HG03097 (cell line): ENCODE results near the gene DNAJC25.

Experiments used
- ATAC-seq: cut with Tn5 transposase; IDR thresholded peaks from one replicate; pipeline ENCODE4 v1.9.1; 2021; ENCODE audit not compliant: unreplicated experiment, low FRiP score

DNAJC25 gene

DNA sequence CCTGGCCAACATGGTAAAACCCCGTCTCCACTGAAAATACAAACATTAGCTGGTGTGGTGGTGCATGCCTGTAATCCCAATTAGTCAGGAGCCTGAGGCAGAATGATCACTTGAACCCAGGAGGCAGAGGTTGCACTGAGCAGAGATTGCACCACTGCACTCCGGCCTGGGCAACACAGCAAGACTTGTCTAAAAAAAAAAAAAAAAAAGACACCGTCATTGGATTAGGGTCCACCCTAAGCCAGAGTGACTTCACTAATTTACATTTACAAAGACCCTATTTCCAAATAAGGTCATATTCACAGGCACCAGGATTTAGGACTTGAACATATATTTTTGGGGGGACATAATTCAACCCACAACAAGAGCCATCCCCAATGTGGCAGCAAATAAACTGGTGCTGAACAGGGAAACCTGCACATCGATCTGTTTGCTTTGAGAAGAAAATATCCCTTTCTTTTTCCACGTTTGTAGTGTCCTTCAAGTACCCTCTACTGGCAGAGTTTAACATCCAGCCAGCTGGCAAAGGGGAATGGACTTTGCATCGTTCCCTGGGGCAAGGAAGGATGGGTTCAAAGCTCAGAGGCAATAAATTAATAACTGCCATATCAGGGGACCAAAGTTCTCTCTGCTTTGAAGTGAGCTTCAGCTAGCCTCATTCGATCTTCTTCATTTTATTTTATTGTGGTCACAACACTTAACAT, 3.7 kb upstream of the DNAJC25 start:
- no peak for ATAC-seq

DNA sequence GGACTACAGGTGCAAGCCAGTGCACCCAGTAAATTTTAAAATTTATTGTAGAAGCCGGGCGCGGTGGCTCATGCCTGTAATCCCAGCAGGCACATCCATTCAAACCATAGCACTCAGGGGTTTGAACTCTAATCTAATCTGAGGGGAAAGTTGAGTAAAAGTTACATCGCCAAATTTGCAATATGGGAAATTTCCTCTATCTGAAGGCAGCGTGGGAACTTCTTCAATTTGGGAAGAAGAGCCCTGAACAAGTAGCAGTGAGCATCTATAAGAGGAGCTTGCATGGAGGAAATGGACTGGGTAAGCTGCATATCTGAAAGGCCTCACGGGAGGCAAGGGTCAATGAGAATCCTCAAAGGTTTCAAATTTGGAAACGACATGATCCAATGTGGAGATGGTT, 2.7 kb upstream of the DNAJC25 start:
- no peak for ATAC-seq

DNA sequence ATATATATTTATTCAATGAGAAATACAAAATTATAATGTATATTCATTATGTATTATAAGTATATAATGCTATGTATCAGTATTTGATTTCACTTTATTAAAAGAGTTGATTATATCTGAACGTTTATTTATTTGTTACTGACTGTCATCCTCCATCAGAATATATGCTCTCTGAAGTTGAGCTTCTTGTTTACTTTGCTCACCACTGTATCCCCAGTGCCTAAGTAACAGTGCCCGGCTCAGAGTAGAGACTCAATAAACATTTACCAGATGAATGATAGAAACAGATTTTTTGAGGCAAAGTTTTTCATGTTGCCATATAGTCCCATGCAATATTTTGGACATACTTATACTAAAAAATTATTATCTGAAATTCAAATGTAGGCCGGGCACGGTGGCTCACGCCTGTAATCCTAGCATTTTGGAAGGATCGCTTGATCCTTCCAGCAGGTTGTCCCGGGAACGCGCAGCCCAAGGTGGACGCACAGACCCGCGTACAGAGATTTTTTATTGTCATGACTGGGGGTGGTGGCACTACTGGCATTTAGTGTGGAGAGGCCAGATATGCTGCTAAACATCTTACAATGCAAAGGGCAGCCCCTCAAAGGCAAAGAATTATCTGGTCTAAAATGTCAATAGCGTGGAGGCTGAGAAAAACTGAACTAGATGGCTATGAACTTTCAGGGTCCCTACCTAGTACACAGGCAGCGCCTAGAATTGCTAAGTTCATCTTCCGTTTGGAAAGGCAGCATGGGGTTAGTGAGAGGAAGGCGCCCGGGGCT, 761 bp upstream of the DNAJC25 start:
- peak; percentile 22 for ATAC-seq

DNA sequence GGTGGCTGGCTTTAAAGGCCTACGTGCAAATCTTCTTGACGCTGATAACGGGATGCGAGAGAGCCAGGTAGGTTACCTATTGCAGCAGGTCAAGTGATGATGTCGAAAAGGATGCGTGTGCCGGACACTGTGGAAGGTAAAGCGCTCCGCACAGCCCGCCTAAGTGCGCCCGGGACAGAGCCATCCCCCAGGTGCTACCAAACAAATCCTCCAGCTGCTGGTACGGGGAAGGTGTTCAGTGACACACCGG, 245 bp upstream of the DNAJC25 start:
- no peak for ATAC-seq

DNA sequence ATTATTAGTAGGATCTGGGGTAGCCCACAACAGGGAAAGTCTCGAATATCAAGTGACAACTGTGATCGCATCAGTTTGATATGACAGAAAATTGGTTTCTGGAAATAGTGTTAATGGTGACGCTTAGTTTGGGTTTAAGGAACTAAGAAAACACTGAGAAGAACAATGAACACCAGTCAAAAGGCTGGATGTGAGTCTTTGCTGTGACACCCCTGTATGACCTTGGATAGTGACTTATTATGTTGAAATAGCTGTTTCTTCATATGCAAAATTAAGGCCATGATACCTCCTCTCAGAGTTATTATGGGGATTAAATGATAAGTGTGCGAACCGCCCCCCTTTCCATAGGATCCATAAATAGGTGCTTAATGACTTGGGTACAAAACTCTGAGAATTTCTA, 926 bp downstream of the DNAJC25 start:
- no peak for ATAC-seq

DNA sequence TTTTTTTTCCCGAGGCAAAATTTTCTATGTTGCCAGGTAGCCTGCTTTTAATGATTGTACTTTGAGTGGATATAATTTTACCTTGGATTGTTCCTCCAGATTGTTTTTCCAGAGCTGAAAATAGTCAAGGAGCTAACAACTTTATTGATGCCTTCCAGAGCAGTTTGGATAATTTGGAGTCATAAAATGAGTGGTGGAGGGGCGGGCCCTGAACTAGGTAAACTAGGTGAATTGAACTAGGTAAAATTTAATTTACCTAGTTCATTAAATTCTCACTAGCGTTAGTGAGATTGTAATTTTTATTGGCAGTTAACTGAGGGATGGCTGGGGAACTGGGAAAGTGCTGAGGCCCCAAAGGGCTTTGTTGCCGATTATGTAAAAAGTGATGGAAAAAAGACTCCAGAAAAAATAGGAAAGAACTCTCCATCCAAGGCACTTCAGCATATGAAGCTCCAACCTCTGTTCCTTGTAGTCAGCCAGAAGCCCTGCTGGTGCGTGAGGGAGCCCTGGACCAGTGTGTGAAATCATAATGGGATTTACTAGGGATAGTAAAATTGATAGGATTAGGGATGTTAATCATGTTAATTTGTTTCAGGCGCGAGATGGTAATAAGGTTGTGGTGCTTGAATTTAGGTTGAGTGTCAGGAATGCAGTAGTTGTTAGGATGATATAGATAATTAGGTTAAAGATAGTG, 1.7 kb downstream of the DNAJC25 start:
- no peak for ATAC-seq

DNA sequence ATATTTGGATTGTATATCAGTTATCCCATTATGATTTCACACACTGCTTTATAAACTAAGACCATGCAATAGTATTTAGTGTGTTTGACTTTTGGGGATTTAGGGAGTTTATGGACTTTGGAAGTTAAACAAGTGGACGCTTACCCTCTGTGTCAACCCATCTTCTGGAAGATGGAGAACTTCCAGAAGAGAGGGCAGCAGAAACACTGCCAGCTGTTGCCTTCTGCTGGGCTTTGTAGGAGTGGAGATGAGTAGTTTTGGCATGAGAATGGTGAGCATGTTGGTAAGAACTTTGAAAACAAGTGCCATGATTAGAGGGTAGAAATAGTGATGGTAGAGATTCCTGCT, 2.2 kb downstream of the DNAJC25 start:
- ATAC-seq, result no peak

DNA sequence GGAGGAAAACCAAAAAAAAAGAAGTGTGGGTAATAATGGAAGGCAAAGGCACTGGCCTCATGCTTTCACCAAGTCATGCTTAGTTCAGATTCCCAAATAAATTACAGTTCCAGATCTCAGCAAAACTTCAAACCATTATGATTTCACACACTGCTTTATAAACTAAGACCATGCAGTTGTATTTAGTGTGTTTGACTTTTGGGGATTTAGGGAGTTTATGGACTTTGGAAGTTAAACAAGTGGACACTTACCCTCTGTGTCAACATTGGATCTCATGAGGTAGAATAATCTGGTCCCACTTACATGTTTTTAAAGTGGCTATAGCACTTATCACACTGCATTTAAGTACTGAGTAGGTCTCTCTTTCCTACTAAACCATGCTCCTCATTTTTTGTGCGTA, 3.7 kb downstream of the DNAJC25 start:
- no peak for ATAC-seq

DNA sequence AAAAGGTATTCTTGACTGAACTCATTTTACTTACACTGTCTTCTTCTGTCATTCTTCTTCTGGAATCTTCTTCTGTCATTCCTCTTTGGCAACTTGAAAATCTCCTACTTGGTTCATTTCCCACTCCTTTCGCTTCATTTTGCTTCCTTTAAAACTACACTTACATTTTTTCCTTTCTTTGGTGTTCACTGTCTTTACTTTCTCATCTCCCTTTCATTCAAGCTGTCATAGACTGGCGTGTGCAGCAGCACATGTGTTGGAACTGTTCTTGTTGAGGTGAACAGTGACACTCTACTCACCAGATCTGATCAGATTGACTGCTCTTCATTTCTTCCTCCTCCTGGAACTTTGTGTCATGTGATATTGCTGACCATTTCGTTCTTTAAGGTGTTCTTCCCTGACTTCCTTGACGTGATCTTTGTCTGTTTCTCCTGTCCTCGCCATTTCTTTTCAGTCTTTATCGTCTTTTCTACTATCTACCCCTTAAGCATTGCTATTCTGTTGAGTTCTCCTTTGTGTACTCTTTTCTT, 6.4 kb downstream of the DNAJC25 start:
- ATAC-seq, result no peak

DNA sequence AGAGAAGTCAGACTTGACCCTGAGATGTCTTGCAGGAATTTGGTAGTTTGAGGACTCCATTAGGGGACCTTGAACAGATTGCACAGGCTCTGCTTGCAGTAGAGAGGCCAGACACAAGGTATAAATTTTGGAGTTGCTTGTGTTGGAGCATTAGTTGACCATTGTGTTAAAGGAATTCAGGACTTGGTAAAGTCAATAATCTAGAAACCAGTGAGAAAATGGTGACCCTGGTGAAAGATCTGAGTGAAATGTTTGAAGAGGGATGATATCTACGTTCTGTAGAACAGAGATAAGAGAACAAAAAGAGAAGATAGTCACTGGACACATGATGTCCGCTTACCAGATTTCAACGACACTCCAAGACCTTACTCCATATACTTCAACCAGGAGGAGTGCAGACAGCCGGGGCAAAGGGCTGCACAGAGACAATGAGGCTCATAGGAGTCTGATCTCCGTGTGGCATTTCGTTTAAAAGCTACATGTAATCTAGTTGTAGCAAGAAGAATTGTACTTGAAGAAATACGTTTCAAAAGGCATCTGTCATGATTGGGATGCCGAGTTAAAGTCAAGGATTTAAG, 13.2 kb downstream of the DNAJC25 start:
- ATAC-seq, result no peak

DNA sequence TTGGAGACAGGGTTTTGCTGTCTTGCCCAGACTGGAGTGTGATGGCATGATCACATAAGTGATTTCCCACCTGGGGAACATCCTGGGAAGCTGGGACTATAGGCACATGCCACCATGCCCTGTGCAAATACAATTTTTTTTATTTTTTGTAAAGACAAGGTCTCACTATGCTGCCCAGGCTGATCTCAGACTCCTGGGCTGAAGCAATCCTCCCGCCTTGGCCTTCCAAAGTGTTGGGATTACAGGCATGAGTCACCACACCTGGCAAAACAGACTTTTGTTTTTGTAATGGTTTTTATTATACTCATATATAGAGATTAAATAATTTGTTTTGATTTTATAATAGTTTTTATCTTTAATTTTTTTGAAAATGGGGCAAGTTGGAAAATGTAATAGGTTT, 14.7 kb downstream of the DNAJC25 start:
- no peak for ATAC-seq

DNA sequence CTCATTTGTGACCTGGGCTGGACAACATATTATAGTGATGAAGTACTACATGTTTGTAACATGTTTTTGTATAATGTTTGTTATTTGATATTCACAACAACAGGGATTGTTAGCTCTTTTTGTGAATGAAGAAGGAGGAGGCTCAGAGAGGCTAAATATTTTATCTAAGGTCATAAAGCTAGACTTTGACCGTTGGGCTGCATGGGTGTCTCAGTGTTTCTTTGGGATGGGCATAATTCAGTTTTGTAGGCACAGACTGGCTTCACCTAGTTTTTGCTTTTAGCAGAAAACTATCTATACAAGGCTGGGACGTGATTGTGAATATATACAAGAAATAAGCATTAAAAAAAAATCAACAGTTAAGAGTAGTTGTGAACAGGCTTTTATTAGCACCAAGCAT, 15.3 kb downstream of the DNAJC25 start:
- ATAC-seq, result no peak

DNA sequence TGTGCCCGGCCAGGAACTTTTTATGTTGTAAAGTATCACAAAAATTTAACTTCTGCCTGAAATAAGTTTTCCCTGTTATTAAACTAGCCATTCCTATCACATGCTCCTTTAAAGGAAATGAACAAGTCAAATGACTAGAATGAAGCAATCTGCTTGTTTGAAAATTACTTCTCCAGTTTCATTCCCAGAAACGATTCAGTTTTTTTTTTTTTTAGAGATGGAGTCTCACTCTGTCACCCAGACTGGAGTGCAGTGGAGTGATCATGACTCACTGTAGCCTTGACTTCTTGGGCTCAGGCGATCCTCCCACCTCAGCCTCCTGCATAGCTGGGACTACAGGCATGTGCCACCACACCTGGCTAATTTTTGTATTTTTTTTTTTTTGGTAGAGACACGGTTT, 16.9 kb downstream of the DNAJC25 start:
- ATAC-seq, result no peak

DNA sequence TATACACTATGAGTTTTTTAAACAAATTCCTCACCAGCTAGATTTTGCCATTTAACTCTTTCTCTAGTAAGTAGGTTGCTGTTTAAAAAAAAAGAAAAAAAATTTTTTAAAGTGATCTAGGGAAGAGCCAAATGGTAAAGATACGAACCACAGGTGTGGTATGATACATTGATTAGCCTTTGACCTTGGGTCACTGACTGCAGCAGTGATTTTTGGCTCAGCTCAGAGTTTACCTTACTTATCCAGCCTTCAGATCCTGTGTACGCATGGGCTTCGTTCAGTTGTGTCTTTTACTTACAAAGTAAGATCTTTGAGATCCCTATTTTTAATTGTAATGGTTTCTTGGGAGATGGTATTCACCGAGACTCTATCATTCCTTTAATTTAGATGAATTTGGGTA, 17.9 kb downstream of the DNAJC25 start:
- ATAC-seq, result no peak

DNA sequence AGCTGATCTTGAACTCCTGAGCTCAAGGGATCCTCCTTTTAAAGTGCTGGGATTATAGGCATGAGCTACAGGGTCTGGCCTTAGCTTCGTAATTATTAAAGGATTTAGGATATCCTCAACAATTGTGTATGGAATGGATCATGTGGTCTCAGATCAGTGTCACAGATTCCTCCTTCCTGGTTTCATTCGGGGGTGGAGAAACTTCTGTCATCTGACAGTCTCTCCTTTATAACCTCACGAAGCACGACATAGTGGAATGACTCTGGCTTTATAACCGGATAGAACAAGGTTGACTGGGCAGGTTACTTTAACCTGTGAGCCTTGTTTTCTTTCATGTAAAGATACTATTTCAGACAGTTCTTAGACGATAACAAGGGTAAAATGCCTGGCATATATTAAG, 25.9 kb downstream of the DNAJC25 start:
- ATAC-seq, result no peak

DNA sequence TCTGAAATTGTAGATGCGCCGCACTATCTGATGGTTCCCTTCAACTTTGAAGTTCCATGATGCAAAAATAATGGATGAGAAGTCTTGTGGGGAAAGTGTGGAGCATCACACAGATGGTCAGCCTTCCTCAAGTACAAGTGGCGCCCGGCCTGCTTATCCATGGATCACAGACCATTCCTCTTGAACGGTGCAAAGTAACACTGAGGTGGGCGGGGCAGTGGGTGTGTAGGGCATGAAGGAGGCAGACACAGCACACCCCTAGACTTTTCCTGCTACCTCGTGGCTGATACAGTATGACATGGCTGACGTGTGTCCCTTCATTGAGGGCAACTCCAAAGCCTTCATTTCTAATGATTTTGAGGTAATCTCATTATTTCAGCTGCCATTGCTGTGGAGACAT, 27.8 kb downstream of the DNAJC25 start:
- no peak for ATAC-seq

DNA sequence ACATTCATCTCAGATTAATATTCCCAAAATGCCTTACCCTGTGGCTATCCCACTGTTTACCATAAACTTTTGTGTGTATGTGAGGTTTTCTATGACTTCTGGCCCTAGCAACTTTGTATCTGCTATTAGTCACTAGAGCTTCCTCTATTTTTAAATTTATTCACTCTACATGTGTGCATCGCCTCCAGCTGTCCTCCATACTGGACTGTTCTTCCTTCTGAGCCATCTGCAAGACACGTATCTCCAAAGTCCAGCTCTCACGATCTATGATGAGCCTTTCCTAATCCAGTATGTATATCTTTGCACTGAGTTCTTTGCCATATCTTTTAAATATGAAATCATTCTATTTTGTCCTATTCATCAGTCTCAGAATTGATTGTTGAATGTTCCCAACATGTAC, 28.6 kb downstream of the DNAJC25 start:
- no peak for ATAC-seq

DNA sequence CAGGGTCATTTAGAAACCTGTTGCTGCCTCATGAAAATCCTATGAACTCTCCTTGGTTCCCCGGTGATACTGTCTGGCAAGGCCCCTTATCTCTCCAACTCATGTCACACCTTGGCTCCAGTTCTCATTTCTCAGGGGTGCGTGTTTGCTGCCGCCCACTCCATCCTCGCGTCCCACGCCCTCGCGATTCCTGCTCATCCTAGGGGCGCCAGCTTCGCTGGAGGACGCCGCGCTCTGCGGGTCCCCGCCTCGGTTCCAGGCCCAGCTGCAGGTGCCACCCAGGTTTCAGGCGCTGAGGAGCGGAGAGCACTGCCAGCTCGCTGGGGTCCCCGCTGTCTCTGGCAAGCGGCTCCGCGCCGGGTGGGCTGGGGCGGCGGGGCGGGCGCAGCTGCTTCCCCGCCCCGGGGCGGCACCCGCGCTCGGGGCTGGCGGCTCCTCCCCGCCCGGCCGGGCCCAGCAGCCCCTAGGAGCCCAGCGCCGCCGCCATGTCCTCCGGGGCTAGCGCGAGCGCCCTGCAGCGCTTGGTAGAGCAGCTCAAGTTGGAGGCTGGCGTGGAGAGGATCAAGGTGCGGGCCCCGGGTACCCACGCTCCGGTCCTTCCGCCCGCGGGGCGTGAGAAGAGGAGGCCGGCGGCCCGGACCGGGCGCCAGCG, 30.1 kb downstream of the DNAJC25 start, which contains the start of gene GNG10:
TSS of gene GNG10 (plus strand) at position 456 of the 652 bp plus-strand sequence. CDS start at position 486, 30 bp downstream.
- ATAC-seq, result peak; percentile 78

DNA sequence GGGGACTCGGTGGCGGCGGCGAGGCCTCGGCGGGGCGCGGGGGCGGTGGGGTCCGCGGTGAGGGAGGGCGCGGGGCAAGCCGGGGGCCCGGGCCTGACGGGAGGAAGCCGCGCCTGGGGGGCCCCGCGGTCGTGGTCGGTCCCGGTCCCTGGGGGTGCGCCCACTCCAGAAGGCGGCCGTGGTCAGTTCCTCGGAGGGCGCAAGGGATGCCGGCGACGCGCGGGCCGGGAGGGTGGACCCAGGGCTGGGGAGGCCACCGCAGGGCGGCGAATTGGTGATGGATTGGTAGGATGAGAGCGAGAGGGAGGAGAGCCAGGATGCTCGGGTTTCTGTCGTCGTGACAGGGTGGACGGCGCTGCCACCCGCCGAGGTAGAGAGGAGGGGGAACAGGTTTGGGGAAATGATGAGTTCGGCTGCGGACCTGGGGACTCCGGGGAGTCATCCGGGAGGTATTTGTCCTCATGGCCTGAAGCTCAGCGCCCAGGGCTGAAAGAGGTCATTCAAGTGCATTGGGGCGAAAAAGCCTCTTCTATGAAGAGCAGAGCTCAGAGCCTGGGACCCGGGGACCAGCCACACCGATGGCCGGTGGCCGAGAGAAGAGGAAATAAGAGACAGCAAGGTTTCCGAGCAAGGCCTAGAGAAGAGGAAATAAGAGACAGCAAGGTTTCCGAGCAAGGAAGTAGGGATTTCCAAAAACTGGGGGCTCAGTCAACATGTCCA, 30.8 kb downstream of the DNAJC25 start:
- ATAC-seq, result peak; percentile 26

DNA sequence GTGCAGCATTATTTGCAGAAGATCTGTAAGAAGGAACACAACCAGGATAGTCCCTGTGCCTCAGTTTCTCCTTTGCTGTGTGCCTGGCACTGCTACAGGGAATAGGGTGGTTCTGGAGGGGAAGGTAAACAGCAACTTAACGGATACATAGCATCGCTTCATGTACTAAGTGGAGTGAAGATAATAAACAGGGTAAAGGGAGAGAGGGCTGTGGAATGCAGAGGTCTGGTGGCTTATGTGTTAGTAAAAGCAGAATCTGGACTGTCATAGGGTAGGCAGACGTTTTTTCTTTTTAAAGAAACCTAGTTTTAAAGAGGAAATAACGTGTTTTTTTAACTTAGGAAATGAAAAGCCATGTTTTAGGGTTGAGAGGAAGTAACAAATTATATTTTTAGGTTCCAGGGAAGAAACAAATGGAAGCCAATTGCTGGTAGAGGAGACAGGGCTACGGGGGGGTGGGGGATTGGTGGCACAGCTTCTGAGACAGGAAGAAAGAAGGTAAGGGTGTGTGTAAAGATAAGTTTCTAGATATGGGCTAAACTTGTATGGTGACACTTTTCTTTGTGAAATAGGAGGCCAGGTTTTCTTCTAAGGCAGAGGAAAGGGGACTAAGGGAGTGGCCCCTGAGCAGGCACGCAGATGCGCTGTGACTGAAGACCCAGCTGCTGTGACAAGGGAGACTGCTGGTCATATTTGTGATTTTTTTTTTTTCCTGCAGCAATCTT, 31.6 kb downstream of the DNAJC25 start:
- ATAC-seq, result no peak
